ENCODE data around the gene PRR30. TPM values are rescaled to one million over a fixed set of nuclear protein-coding genes. Genes with fewer than 3 reads are reported as not detected.

Gene PRR30
- total and polyA plus RNA-seq, 10 of the 15 experiments (the other 5 are each of a cell fraction or from before 2014, with no cell fraction given), result not detected

DNA sequence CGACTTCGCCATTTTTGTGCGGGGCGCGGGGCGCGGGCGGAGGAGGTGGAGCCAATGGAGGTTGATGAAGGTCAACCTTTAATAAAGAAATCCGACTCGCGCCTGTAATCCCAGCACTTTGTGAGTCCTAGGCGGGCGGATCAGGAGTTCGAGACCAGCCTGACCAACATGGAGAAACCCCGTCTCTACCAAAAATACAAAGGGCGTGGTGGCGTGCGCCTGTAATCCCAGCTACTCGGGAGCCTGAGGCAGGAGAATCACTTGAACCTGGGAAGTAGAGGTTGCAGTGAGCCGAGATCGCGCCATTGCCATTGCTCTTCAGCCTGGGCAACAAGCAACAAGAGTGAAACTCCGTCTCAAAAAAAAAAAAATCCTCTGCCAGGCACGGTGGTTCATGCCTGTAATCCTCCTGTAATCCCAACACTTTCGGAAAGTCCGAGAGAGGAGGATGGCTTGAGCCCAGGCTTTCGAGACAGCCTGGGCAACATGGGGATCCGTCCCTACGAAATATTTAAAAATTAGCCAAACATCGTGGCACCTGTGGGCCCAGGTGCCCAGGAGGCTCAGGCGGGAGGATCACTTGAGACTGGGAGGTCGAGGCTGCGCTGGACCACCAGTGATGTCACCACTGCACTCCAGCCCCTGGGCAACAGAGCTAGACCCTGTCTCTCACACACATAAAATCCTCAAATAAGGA, 4.3 kb downstream of the PRR30 start (continued):
- TF ChIP-seq, protein P1, sequence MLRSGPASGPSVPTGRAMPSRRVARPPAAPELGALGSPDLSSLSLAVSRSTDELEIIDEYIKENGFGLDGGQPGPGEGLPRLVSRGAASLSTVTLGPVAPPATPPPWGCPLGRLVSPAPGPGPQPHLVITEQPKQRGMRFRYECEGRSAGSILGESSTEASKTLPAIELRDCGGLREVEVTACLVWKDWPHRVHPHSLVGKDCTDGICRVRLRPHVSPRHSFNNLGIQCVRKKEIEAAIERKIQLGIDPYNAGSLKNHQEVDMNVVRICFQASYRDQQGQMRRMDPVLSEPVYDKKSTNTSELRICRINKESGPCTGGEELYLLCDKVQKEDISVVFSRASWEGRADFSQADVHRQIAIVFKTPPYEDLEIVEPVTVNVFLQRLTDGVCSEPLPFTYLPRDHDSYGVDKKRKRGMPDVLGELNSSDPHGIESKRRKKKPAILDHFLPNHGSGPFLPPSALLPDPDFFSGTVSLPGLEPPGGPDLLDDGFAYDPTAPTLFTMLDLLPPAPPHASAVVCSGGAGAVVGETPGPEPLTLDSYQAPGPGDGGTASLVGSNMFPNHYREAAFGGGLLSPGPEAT (IDR thresholded peaks at IDR 0.05; ENCODE audit: low read depth), result 0 out of 2 replicates have a peak, but pooled peaks have one; percentile 26

DNA sequence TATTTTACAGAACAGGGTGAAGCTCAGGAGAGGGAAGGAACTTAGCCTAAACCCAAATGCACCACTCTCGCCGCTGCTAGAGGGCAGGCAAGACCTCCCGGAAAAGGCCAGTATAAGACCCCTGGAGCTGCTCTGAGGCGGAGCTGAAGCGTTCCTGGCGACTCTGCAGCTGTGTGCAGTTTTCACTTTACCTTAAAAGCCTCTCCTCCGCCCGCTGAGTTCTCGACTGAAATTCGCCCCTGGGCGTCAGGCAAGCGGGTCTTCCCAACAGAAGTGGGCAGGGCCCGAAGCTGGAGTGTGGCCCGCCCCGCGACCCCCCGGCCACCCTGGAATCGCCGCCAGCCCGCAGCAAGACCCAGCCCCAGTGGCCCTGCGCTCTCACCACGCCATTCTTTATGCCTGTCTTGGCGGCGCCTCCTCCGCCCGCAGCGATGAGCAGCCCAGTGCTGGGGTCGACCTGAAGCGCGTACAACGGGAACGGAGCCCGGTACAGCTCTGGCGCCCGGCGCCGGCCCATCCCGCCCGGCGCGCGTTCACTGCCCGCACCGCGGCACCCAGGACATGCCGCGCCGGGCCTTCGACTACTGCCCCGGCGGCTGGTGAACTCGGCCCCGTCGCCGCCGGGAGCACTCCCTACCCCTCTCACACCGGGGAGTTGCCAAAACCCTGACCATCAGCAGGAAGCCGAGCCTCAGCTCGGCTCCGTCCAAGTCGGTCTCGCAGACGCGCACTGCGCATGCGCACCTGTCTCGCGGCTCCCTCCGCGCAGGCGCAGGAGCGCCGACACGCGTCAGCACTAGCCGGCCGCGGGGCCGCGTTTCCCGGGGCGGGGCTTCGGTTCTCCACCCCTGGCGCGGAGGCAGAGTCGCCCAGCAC, 5.1 kb downstream of the PRR30 start, which contains the start of gene PREB:
Gene PREB, minus strand, starts transcription at position 732 of the 876 bp plus-strand sequence. Its CDS starts 215 bp downstream, at position 517.
- Histone ChIP-seq H3K4me1 (ENCODE audit: control insufficient read depth, insufficient read depth, low read length) (peaks cover 8% of the 10 kb centered on the region), H3K9me3 (replicated peaks; ENCODE audit: control insufficient read depth, insufficient read depth, low read length) (no peaks in the 10 kb centered on the region), H3K27me3 (replicated peaks in 1 of 2; ENCODE audit: control insufficient read depth in 2 of 2, insufficient read depth in 2 of 2, low read length in 1 of 2) (no peaks in the 10 kb centered on the region), H3K4me3 (peak within 1 kb of the TSS; percentile 97), H4K20me1 (ENCODE audit: control insufficient read depth, insufficient read depth) (no peaks in the 10 kb centered on the region), H3K36me3 (ENCODE audit: control insufficient read depth in 2 of 2, insufficient read depth in 2 of 2, low read length in 1 of 2) (peaks cover 10 to 17% of the 10 kb centered on the region in 2 experiments), H3K9ac (ENCODE audit: control insufficient read depth, insufficient read depth, low read length) (peak within 1 kb of the TSS; percentile 94), H2AFZ (ENCODE audit: control insufficient read depth, low read depth, low read length) (peak within 1 kb of the TSS; percentile 93), H3K79me2 (ENCODE audit: control insufficient read depth, insufficient read depth, low read length) (peaks cover 19% of the 10 kb centered on the region), H3K4me2 (ENCODE audit: control insufficient read depth, insufficient read depth) (peak within 1 kb of the TSS; percentile 86), H3K27ac (ENCODE audit: control insufficient read depth, insufficient read depth) (peak within 1 kb of the TSS; percentile 90)
- WGBS (ENCODE audit: insufficient coverage, insufficient replicate concordance, low lambda C conversion rate, missing lambda C conversion rate), result 2% methylated on average over 77 of the region's 86 CpGs
- DNase-seq (ENCODE audit: low read depth, low spot score) (peak; percentile 88), FAIRE-seq (peak; percentile 93), ATAC-seq (peak; percentile 98)
- POLR2A ChIA-PET, result interaction anchor here (0.6 to 2.2 kb wide), 11 partner anchors 10 to 789 kb away, joined by 3 to 7 read pairs (median 3); partner anchors contain the start of genes ABHD1, ATRAID, MPV17 and SLC5A6
- CTCF ChIA-PET, result interaction anchor here (0.7 to 2.4 kb wide), 22 partner anchors 8 to 172 kb away, joined by 3 to 19 read pairs (median 4); partner anchors contain the start of gene AGBL5
- RAD21 ChIA-PET (ENCODE audit: unreplicated experiment), result interaction anchor here (0.5 to 2.1 kb wide), 11 partner anchors 31 to 172 kb away, joined by 3 to 13 read pairs (median 3); partner anchors contain the start of gene AGBL5
- no TSS peak for BruUV-seq (replicated peaks)
- in situ Hi-C loops (cut with MboI) (no loop called here), intact Hi-C loops (cut with micrococcal nuclease; ENCODE audit: unreplicated experiment) (loop anchor here (5.0 kb wide), 1 partner anchor 48 kb away; no protein-coding TSS in a partner anchor)
- SMC1A ChIA-PET (ENCODE audit: uncharacterized antibody, unreplicated experiment), result interaction anchor here (0.7 to 1.7 kb wide), 12 partner anchors 11 to 172 kb away, joined by 3 to 7 read pairs (median 4); partner anchors contain the start of genes ABHD1 and AGBL5
- TF ChIP-seq, protein P2, sequence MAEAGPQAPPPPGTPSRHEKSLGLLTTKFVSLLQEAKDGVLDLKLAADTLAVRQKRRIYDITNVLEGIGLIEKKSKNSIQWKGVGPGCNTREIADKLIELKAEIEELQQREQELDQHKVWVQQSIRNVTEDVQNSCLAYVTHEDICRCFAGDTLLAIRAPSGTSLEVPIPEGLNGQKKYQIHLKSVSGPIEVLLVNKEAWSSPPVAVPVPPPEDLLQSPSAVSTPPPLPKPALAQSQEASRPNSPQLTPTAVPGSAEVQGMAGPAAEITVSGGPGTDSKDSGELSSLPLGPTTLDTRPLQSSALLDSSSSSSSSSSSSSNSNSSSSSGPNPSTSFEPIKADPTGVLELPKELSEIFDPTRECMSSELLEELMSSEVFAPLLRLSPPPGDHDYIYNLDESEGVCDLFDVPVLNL (IDR thresholded peaks at IDR 0.05; ENCODE audit: low read depth, low read length), result no peak
- TF ChIP-seq CREB1 (IDR thresholded peaks at IDR 0.05; ENCODE audit: low read depth), result peak; percentile 77
- no peak for TF ChIP-seq GABPA (IDR thresholded peaks at IDR 0.05; ENCODE audit: low read depth)
- TF ChIP-seq EGR1 (IDR thresholded peaks at IDR 0.05; ENCODE audit: borderline replicate concordance in 1 of 2, low read depth in 2 of 2, low read length in 2 of 2), result no peak
- no peak for TF ChIP-seq ZBED1 (IDR thresholded peaks at IDR 0.05; ENCODE audit: borderline replicate concordance)
- TF ChIP-seq, protein P3, sequence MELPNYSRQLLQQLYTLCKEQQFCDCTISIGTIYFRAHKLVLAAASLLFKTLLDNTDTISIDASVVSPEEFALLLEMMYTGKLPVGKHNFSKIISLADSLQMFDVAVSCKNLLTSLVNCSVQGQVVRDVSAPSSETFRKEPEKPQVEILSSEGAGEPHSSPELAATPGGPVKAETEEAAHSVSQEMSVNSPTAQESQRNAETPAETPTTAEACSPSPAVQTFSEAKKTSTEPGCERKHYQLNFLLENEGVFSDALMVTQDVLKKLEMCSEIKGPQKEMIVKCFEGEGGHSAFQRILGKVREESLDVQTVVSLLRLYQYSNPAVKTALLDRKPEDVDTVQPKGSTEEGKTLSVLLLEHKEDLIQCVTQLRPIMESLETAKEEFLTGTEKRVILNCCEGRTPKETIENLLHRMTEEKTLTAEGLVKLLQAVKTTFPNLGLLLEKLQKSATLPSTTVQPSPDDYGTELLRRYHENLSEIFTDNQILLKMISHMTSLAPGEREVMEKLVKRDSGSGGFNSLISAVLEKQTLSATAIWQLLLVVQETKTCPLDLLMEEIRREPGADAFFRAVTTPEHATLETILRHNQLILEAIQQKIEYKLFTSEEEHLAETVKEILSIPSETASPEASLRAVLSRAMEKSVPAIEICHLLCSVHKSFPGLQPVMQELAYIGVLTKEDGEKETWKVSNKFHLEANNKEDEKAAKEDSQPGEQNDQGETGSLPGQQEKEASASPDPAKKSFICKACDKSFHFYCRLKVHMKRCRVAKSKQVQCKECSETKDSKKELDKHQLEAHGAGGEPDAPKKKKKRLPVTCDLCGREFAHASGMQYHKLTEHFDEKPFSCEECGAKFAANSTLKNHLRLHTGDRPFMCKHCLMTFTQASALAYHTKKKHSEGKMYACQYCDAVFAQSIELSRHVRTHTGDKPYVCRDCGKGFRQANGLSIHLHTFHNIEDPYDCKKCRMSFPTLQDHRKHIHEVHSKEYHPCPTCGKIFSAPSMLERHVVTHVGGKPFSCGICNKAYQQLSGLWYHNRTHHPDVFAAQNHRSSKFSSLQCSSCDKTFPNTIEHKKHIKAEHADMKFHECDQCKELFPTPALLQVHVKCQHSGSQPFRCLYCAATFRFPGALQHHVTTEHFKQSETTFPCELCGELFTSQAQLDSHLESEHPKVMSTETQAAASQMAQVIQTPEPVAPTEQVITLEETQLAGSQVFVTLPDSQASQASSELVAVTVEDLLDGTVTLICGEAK (IDR thresholded peaks at IDR 0.05; ENCODE audit: borderline replicate concordance), result no peak
- no peak for TF ChIP-seq WRNIP1 (IDR thresholded peaks at IDR 0.05; ENCODE audit: borderline replicate concordance, low read depth, low read length)
- TF ChIP-seq ASH2L (IDR thresholded peaks at IDR 0.05; ENCODE audit: borderline replicate concordance, low read depth), result peak; percentile 81; the same call in 1 of the 2 replicates
- TF ChIP-seq RB1 (IDR thresholded peaks at IDR 0.05; ENCODE audit: borderline replicate concordance), result no peak
- no peak for TF ChIP-seq SUZ12 (IDR thresholded peaks at IDR 0.05; ENCODE audit: unreplicated experiment)

Measured in GM12878 (cell line).